CD4-positive, alpha-beta T cell treated with Interleukin-12 subunit alpha and Interleukin-12 subunit beta, for 1 hour (primary cell): ENCODE results near the gene AKR1A1.
"Not testable (repeated sequence)": the region's sequence is repeated elsewhere in the genome, so short reads cannot be mapped to it uniquely, and the experiment has no call there.

Source experiments
- DNase-seq: peaks from one replicate; pipeline ENCODE4 v3.0.0-alpha.2; 2020

The AKR1A1 gene

GRCh38 chr1:45570631-45571030, 20.0 kb downstream of the AKR1A1 start:
- DNase-seq: no peak

GRCh38 chr1:45573231-45573804, 22.7 kb downstream of the AKR1A1 start:
- DNase-seq: no peak

- no peak for DNase-seq
Measured at GRCh38 chr1:45574105-45574626, 23.5 kb downstream of the AKR1A1 start.

GRCh38 chr1:45583264-45583665, 32.6 kb downstream of the AKR1A1 start:
- DNase-seq: peak; percentile 98

- peak; percentile 94 for DNase-seq
Measured at GRCh38 chr1:45583666-45584350, 33.2 kb downstream of the AKR1A1 start, which contains the start of gene NASP. NASP (plus strand) TSS chr1:45584041; CDS start chr1:45584147, 106 bp downstream.

GRCh38 chr1:45584351-45585109, 33.9 kb downstream of the AKR1A1 start:
- DNase-seq: peak; percentile 88

GRCh38 chr1:45585110-45585426, 34.4 kb downstream of the AKR1A1 start:
- DNase-seq: no peak

- DNase-seq: no peak
Measured at GRCh38 chr1:45585496-45586075, 35.0 kb downstream of the AKR1A1 start.

GRCh38 chr1:45586769-45587168, 36.1 kb downstream of the AKR1A1 start:
- DNase-seq: no peak

- no peak for DNase-seq
Measured at GRCh38 chr1:45589861-45590260, 39.2 kb downstream of the AKR1A1 start.

- DNase-seq: no peak
Measured at GRCh38 chr1:45594412-45594811, 43.8 kb downstream of the AKR1A1 start.

- not testable (repeated sequence) for DNase-seq
Measured at GRCh38 chr1:45596765-45597164, 46.1 kb downstream of the AKR1A1 start.

GRCh38 chr1:45604239-45604638, 53.6 kb downstream of the AKR1A1 start:
- no peak for DNase-seq

- no peak for DNase-seq
Measured at GRCh38 chr1:45607404-45608074, 56.9 kb downstream of the AKR1A1 start.

GRCh38 chr1:45608175-45609156, 57.8 kb downstream of the AKR1A1 start:
- no peak for DNase-seq

GRCh38 chr1:45610589-45611226, 60.1 kb downstream of the AKR1A1 start:
- no peak for DNase-seq

GRCh38 chr1:45612941-45613579, 62.4 kb downstream of the AKR1A1 start:
- no peak for DNase-seq

- no peak for DNase-seq
Measured at GRCh38 chr1:45615885-45616284, 65.3 kb downstream of the AKR1A1 start.

- DNase-seq: no peak
Measured at GRCh38 chr1:45617618-45618017, 67.0 kb downstream of the AKR1A1 start.

- DNase-seq: no peak
Measured at GRCh38 chr1:45619149-45619921, 68.7 kb downstream of the AKR1A1 start.
